Activated naive CD8-positive, alpha-beta T cell treated with anti-CD3 and anti-CD28 coated beads, Interleukin-2, amount 10 ng/mL, durations not matched to agents 7 days and 5 days (primary cell): ENCODE measurements around the gene CARHSP1. TPM values are rescaled to one million over a fixed set of nuclear protein-coding genes. Genes with fewer than 3 reads are reported as not detected.
"Not testable (repeated sequence)": the region's sequence is repeated elsewhere in the genome, so short reads cannot be mapped to it uniquely, and the experiment has no call there.

Experiments used
- ATAC-seq: fragments of 150-1000 bp; cut with Tn5 transposase; one replicate; pipeline ENCODE4 v1.10.0; 2021; ENCODE audit warnings: low read depth, moderate library complexity
- POLR2A ChIA-PET: fragments of 350-600 bp; sonication (Branson Sonifier 250); formaldehyde crosslinking; loops from one replicate; lab custom pipeline; 2021; ENCODE audit warnings: antibody characterized with exemption; lab: Charles Lee
- DNase-seq: peaks from one replicate; pipeline ENCODE4 v3.0.0; 2021
- H3K27ac Mint-ChIP-seq: one replicate; pipeline ENCODE4 v1.8.0; 2022; ENCODE audit warnings: mild to moderate bottlenecking, mixed read lengths
- H3K27me3 Mint-ChIP-seq: one replicate; pipeline ENCODE4 v1.8.0; 2022; ENCODE audit warnings: mild to moderate bottlenecking, moderate library complexity, mixed read lengths
- H3K36me3 Mint-ChIP-seq: one replicate; pipeline ENCODE4 v1.8.0; 2021; ENCODE audit warnings: mild to moderate bottlenecking, mixed read lengths
- H3K4me1 Mint-ChIP-seq: one replicate; pipeline ENCODE4 v1.8.0; 2021; ENCODE audit warnings: mixed read lengths
- H3K4me3 Mint-ChIP-seq: one replicate; pipeline ENCODE4 v1.8.0; 2022; ENCODE audit warnings: mild to moderate bottlenecking, moderate library complexity, mixed read lengths
- H3K9me3 Mint-ChIP-seq: one replicate; pipeline ENCODE4 v1.8.0; 2021; ENCODE audit warnings: mixed read lengths
- total RNA-seq, 2 experiments: library from RNA; stranded (reverse); gene quantifications; one replicate each; pipeline ENCODE4 v1.2.3, GENCODE V29; 2021

CARHSP1 gene
- total RNA-seq, 2 experiments from 2014 or later = 157 to 173 TPM

DNA sequence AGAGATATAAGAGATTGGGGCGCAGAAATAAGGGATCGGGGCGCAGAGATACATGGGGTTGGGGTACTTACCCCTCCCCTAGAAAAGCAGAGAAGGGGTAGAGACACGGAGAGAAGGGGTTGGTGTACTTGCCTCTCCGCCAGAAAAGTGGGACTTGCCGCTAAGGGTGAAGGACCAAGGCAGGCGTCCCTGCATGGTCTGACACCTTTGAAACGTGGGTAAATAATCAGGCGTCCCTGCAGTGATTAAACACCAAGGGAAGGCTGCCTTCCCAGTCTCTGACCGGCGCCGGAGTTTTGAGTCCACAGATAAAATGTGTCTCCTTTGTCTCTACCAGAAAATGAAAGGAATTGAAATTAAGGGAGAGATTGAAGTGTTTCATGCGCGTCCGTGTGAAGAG, 31.2 kb downstream of the CARHSP1 start:
- ATAC-seq, POLR2A ChIA-PET, H3K4me3 Mint-ChIP-seq, H3K27ac Mint-ChIP-seq, DNase-seq, H3K4me1 Mint-ChIP-seq, H3K9me3 Mint-ChIP-seq, H3K27me3 Mint-ChIP-seq, H3K36me3 Mint-ChIP-seq: not testable (repeated sequence)

DNA sequence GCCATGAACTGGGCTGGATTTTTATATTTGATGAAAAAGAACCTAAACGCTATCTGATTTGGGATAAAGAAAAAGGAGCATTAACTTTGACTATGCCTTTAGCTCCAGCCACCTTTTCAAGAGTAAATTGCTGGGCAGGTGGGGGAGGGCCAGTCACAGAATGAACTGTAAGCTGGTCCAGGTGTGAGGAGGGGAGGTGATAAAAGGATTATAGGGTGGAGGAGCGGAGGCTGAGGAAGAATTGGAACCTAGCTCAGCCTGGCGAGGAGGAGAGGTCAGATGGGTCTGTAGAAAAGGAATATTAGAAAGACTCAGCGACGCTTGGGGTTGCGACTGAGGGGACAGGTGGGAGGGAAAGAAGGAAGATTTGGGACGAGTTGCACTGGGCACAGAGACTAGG, 32.0 kb downstream of the CARHSP1 start:
- H3K36me3 Mint-ChIP-seq, H3K9me3 Mint-ChIP-seq, DNase-seq, H3K27me3 Mint-ChIP-seq, POLR2A ChIA-PET, ATAC-seq, H3K4me3 Mint-ChIP-seq, H3K4me1 Mint-ChIP-seq, H3K27ac Mint-ChIP-seq: not testable (repeated sequence)

- peak overlapping the region; percentile 21 for H3K27ac Mint-ChIP-seq
- peaks cover 16% of the 10 kb centered on the region for H3K36me3 Mint-ChIP-seq
- H3K4me3 Mint-ChIP-seq = no peak overlapping the region
- POLR2A ChIA-PET = no interaction called here
- no peaks in the 10 kb centered on the region for H3K27me3 Mint-ChIP-seq
- H3K4me1 Mint-ChIP-seq = peaks cover 12% of the 10 kb centered on the region
- no peak for ATAC-seq
- no peaks in the 10 kb centered on the region for H3K9me3 Mint-ChIP-seq
- no peak for DNase-seq
Observed at GRCh38 chr16:8832717-8833105, 36.1 kb downstream of the CARHSP1 start.

GRCh38 chr16:8831871-8832716, 36.7 kb downstream of the CARHSP1 start:
- Mint-ChIP-seq H3K4me1 (peaks cover 12% of the 10 kb centered on the region), H3K36me3 (peaks cover 16% of the 10 kb centered on the region), H3K9me3 (no peaks in the 10 kb centered on the region), H3K27me3 (no peaks in the 10 kb centered on the region), H3K4me3 (no peak overlapping the region), H3K27ac (peak overlapping the region; percentile 21)
- no peak for ATAC-seq
- POLR2A ChIA-PET = no interaction called here
- no peak for DNase-seq

GRCh38 chr16:8831450-8831849, 37.4 kb downstream of the CARHSP1 start:
- Mint-ChIP-seq H3K27me3 (no peaks in the 10 kb centered on the region), H3K36me3 (peaks cover 16% of the 10 kb centered on the region), H3K4me3 (no peak overlapping the region), H3K4me1 (peaks cover 12% of the 10 kb centered on the region), H3K9me3 (no peaks in the 10 kb centered on the region), H3K27ac (no peak overlapping the region)
- POLR2A ChIA-PET = no interaction called here
- no peak for DNase-seq
- no peak for ATAC-seq

- POLR2A ChIA-PET = no interaction called here
- no peak for DNase-seq
- Mint-ChIP-seq H3K9me3 (no peaks in the 10 kb centered on the region), H3K36me3 (peaks cover 19% of the 10 kb centered on the region), H3K27me3 (no peaks in the 10 kb centered on the region), H3K4me1 (peaks cover 12% of the 10 kb centered on the region), H3K4me3 (no peak overlapping the region), H3K27ac (no peak overlapping the region)
- ATAC-seq = no peak
Observed at GRCh38 chr16:8828541-8829165, 40.2 kb downstream of the CARHSP1 start.

- POLR2A ChIA-PET = no interaction called here
- H3K27ac Mint-ChIP-seq = no peak overlapping the region
- H3K36me3 Mint-ChIP-seq = peaks cover 29% of the 10 kb centered on the region
Observed at GRCh38 chr16:8826278-8826879, 42.4 kb downstream of the CARHSP1 start.

GRCh38 chr16:8822403-8822802, 46.4 kb downstream of the CARHSP1 start:
- H3K9me3 Mint-ChIP-seq = no peaks in the 10 kb centered on the region

More at GRCh38 chr16:8826278-8826879, 42.4 kb downstream of the CARHSP1 start:
- Mint-ChIP-seq H3K4me1 (peaks cover 2% of the 10 kb centered on the region), H3K4me3 (no peak overlapping the region), H3K9me3 (no peaks in the 10 kb centered on the region), H3K27me3 (no peaks in the 10 kb centered on the region)
- ATAC-seq (no peak), DNase-seq (no peak)

DNA sequence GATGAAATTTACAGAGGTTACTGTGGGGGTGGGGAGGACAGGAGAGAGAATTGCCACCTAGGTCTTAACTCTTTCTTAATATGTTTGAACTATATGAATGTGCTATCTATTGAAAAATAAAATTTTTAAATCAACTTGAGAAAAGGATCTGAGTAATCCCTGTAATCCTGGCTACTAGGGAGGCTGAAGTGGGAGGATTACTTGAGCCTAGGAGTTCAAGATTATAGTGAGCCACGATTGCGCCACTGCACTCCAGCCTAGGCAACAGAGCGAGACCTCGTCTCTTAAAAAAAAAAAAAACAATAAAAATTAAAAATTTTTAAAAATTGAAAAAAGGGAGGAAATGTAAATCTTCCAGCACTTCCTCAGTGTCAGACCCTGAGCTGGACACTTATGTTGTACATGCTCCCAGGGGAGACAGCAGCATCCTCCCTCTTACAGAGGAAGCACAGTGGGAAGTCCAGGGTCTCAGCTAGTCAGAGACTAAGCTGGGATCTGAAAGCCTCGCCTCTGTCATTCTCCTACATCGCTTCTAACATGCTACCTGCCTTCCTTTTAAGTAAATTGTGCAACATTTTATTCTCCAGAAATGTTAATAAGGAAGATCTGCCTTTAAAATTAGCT, 49.3 kb downstream of the CARHSP1 start:
- no peak for ATAC-seq

More at GRCh38 chr16:8822403-8822802, 46.4 kb downstream of the CARHSP1 start:
- peaks cover 20% of the 10 kb centered on the region for H3K36me3 Mint-ChIP-seq
- peaks cover 4% of the 10 kb centered on the region for H3K4me1 Mint-ChIP-seq
- DNase-seq = no peak
- H3K4me3 Mint-ChIP-seq = no peak overlapping the region
- no peak for ATAC-seq
- no peak overlapping the region for H3K27ac Mint-ChIP-seq
- POLR2A ChIA-PET = no interaction called here
- no peaks in the 10 kb centered on the region for H3K27me3 Mint-ChIP-seq

DNA sequence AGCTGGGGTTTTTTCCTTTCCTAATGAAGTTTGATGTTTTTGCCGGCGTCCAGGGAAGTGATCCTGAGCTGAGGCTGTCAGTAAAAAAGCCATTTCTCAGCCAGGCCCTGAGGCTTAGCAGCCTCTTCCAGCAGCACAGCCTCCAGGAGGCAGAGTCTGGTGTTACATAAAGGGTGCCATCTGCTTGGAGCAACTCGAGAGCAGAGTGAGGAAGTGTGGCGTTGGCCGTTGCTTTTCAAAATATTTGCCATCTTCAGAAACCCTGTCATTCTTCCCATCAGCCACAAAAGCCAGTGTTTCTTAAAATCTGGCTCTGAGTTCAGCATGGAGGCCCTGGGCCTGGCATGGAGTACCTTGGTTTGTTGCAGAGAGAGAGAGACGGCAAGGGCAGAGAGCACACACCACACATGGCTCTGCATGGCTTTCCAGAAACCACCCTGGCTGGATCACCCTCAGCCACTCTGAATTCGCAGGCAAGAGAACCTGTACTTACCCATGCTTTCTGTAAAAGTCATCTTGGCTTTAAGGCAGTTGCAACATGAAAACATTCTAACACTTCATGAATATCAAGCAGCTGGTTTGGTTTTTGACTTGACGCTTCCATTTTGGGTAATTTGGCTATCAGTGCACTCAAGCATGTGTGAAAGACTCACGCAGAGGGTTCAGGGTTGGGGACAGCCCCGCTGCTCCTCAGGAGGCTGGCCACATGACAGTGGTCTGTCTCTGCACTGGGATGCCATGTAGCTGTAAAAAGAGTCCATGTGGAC, 50.1 kb downstream of the CARHSP1 start:
- Mint-ChIP-seq H3K9me3 (no peaks in the 10 kb centered on the region), H3K36me3 (peaks cover 38% of the 10 kb centered on the region), H3K27me3 (no peaks in the 10 kb centered on the region), H3K4me3 (no peak overlapping the region), H3K4me1 (peaks cover 19% of the 10 kb centered on the region), H3K27ac (no peak overlapping the region)
- no peak for DNase-seq
- ATAC-seq = no peak
- POLR2A ChIA-PET = interaction anchor here (1.2 kb wide), 1 partner anchor 53 kb away, joined by 3 read pairs; no protein-coding TSS in a partner anchor

More for the DNA sequence above, 49.3 kb downstream of the CARHSP1 start:
- H3K27ac Mint-ChIP-seq = peak overlapping the region; percentile 19
- H3K4me3 Mint-ChIP-seq = no peak overlapping the region
- H3K4me1 Mint-ChIP-seq = peaks cover 19% of the 10 kb centered on the region
- no peaks in the 10 kb centered on the region for H3K9me3 Mint-ChIP-seq
- POLR2A ChIA-PET = interaction anchor here (0.7 to 1.2 kb wide), 2 partner anchors 32 to 52 kb away, joined by 3 to 4 read pairs; no protein-coding TSS in a partner anchor
- no peaks in the 10 kb centered on the region for H3K27me3 Mint-ChIP-seq
- DNase-seq = no peak
- H3K36me3 Mint-ChIP-seq = peaks cover 36% of the 10 kb centered on the region

DNA sequence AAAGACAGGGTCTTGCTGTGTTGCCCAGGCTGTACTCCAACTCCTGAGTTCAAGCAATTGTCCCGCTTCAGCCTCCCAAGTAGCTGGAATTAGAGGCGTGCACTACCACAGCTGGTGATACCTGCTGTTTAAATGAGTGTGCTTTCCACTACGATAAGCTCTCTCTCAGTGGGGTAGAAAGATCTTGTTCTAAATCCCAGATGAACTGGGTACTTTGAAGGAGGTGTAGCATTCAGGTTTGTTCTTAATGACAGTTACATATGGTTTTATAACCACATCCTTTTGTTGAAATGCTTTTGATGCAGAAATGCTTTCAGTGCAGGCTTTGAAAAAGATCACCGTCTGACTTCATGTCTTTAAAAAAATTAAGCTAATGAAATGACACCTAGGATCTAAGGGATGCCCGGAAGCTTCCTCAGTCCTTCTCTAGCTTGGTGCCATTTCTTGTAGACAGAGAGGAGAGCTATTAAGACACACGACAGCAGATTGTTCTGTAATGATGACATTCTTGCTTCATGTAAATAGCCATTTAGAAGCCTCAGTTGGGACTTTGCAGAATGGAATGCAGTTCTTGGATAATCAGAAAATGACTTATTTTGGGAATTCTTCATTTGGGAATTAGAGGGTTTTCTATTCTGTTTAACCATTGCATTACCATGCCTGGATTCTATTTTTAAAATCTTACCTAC, 51.7 kb downstream of the CARHSP1 start:
- Mint-ChIP-seq H3K27me3 (no peaks in the 10 kb centered on the region), H3K4me1 (peaks cover 18% of the 10 kb centered on the region), H3K36me3 (peaks cover 38% of the 10 kb centered on the region), H3K27ac (peak overlapping the region; percentile 90), H3K9me3 (no peaks in the 10 kb centered on the region), H3K4me3 (peak overlapping the region; percentile 67)
- ATAC-seq (peak; percentile 89), DNase-seq (no peak)
- POLR2A ChIA-PET = interaction anchor here (0.7 to 2.0 kb wide), 9 partner anchors 11 to 276 kb away, joined by 3 to 26 read pairs (median 4); partner anchors contain the start of genes CARHSP1, PMM2 and TMEM186
